PFSK-1 (cell line): ENCODE data around the gene SESN1.

Source experiments
- FOXP2 ChIP-seq: optimal IDR thresholded peaks from 2 replicates; pipeline ENCODE3; 2011; ENCODE audit warnings: borderline replicate concordance, control low read depth, inconsistent platforms; ENCODE audit not compliant: insufficient read depth; ENCODE audit errors: extremely low read length, extremely low read depth
- POLR2AphosphoS5 ChIP-seq: IDR thresholded peaks from 2 replicates; pipeline ENCODE4 v1.6.1; 2012; ENCODE audit warnings: low read depth, mild to moderate bottlenecking, control low read depth, low read length, moderate library complexity
- REST ChIP-seq, 2 experiments: IDR thresholded peaks; 2 replicates each; pipeline versions ENCODE4 v1.6.1 to v1.8.0; 2011 to 2012; ENCODE audit warnings: low read depth in 2 of 2, low read length in 2 of 2, control low read depth in 1 of 2, inconsistent platforms in 1 of 2, mild to moderate bottlenecking in 1 of 2, moderate library complexity in 1 of 2; ENCODE audit not compliant: insufficient read depth in 1 of 2
- SIN3A ChIP-seq: IDR thresholded peaks from 2 replicates; pipeline ENCODE4 v1.6.1; 2012; ENCODE audit warnings: mild to moderate bottlenecking, low read length, moderate library complexity, borderline replicate concordance; ENCODE audit not compliant: insufficient read depth
- TAF1 ChIP-seq: IDR thresholded peaks from 2 replicates; pipeline ENCODE4 v1.6.1; 2012; ENCODE audit warnings: low read length, control low read depth, borderline replicate concordance; ENCODE audit not compliant: insufficient read depth

Gene SESN1

GRCh38 chr6:109091314-109092024 lies 3.2 kb downstream of the SESN1 start:
- TF ChIP-seq FOXP2, result no peak
- no peak for TF ChIP-seq TAF1
- TF ChIP-seq POLR2AphosphoS5, result no peak
- TF ChIP-seq REST (IDR thresholded peaks at IDR 0.05; ENCODE audit: insufficient read depth in 1 of 2, low read depth in 2 of 2, low read length in 2 of 2), result no peak
- no peak for TF ChIP-seq SIN3A

- no peak for TF ChIP-seq TAF1
- no peak for TF ChIP-seq POLR2AphosphoS5
- TF ChIP-seq FOXP2, result no peak
- no peak for TF ChIP-seq REST (IDR thresholded peaks at IDR 0.05; ENCODE audit: insufficient read depth in 1 of 2, low read depth in 2 of 2, low read length in 2 of 2)
- no peak for TF ChIP-seq SIN3A
Observed at GRCh38 chr6:109088995-109089394, 5.7 kb downstream of the SESN1 start.

- TF ChIP-seq REST (IDR thresholded peaks at IDR 0.05; ENCODE audit: insufficient read depth in 1 of 2, low read depth in 2 of 2, low read length in 2 of 2) (no peak), SIN3A (no peak), POLR2AphosphoS5 (no peak), TAF1 (no peak), FOXP2 (no peak)
Observed at GRCh38 chr6:109087661-109088264, 6.9 kb downstream of the SESN1 start.

GRCh38 chr6:109083657-109084056 lies 11.0 kb downstream of the SESN1 start:
- TF ChIP-seq TAF1, result no peak
- TF ChIP-seq FOXP2, result no peak

- peak in 1 of 2 experiments; percentile 28; a peak in 1 of 4 replicates for TF ChIP-seq REST (IDR thresholded peaks at IDR 0.05; ENCODE audit: insufficient read depth in 1 of 2, low read depth in 2 of 2, low read length in 2 of 2)
- TF ChIP-seq POLR2AphosphoS5, result no peak
- no peak for TF ChIP-seq TAF1
Observed at GRCh38 chr6:109082188-109082577, 12.5 kb downstream of the SESN1 start.
